ENCODE results near the gene RPS27L.
A peak's percentile ranks its signal among the peaks of the same experiment; 100 is the strongest.

The RPS27L gene

DNA sequence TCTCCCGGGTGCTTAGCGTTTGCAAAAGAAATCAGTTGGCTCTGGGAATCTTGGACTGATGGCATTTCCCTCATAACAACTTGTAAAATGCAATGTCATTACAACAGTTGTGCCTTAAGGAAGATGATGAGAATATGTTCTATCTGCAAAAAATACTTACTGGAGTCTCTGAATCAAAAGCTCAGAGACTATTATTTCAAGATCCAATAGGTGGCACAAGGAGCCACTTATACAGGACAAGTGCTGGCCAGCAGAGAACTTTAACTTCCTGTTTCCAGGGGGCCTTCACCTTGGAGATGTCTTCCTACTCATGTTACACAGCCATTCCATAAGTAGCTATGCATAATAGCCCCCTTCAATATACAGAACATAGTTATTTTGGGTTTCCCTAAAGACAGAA lies 8.9 kb upstream of the RPS27L start:
- H3K27me3 Mint-ChIP-seq = no peaks in the 10 kb centered on the region

DNA sequence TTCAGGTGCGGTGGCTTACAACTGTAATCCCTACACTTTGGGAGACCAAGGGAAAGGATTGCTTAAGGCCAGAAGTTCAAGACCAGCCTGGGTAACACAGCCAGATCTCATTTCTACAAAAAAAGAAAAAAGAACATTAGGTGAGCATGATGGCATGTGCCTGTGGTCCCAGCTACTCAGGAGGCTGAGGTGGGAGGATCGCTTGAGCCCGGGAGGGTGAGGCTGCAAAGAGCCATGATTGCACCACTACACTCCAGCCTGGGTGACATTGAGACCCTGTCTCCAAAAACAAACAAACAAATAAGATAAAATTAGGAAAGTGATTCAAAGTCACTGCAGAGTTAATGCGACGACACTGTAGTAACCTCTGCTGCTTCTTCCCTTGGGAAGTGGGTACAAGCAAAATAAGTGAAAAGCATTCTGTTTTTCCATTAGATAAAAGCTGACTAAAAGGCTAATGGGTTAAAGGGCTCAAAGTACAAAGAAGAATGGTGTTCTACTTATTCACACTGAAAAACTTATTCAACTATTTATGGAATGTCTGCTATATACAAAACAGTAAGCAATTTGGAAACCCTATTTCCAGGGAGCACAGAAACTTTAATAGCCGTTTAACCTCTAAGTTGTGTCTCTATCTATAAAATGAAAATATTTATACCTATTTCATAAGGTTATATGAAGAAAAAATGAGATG lies 8.0 kb upstream of the RPS27L start:
- no peak overlapping the region for H3K27ac Mint-ChIP-seq
- no peaks in the 10 kb centered on the region for H3K36me3 Mint-ChIP-seq
- no peaks in the 10 kb centered on the region for H3K27me3 Mint-ChIP-seq
- no peaks in the 10 kb centered on the region for H3K4me1 Mint-ChIP-seq
- no peaks in the 10 kb centered on the region for H3K9me3 Mint-ChIP-seq
- no peak overlapping the region for H3K4me3 Mint-ChIP-seq

More for the DNA sequence above, 8.9 kb upstream of the RPS27L start:
- Mint-ChIP-seq H3K27ac (no peak overlapping the region), H3K4me3 (no peak overlapping the region), H3K4me1 (no peaks in the 10 kb centered on the region), H3K36me3 (no peaks in the 10 kb centered on the region), H3K9me3 (no peaks in the 10 kb centered on the region)

DNA sequence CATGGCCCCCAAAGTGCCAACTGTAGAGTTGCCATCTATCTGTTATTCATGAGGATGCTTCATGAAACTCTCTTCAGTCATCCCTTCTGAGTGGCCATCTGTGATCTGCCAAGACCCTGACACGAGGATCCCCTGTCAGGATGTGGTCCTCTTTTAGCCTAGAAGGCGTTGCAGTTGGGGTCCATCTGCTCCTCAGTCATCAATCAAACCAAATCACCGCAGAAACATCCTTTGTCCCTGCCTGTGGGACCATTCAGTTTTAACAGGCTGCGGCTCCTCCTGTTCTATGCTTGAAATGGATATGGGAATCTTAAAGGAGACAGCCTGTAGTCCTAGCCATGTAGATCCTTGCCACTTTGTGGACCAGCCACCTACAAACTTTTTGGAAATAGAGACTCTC lies 5.9 kb upstream of the RPS27L start:
- no peaks in the 10 kb centered on the region for H3K4me1 Mint-ChIP-seq
- H3K9me3 Mint-ChIP-seq = no peaks in the 10 kb centered on the region
- no peak overlapping the region for H3K27ac Mint-ChIP-seq
- peaks cover 2% of the 10 kb centered on the region for H3K36me3 Mint-ChIP-seq
- H3K4me3 Mint-ChIP-seq = no peak overlapping the region
- no peaks in the 10 kb centered on the region for H3K27me3 Mint-ChIP-seq

DNA sequence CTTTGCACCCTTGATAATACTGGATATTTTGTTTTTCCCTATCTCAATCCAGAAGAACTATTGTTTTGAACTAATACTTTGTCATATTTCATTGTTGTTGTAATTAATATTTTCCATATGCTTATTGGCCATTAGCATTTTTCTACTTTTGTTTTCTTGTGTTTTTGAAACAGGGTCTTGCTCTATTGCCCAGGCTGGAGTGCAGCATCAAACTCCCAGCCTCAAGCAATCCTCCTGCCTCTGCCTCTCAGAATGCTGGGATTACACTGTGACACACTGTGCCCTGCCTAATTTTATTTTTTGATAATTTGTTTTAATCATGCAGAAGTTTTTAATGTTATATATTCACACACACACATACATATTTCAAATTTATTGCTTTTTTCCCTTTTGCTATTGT lies 3.4 kb upstream of the RPS27L start:
- Mint-ChIP-seq H3K4me1 (peaks cover 9% of the 10 kb centered on the region), H3K9me3 (no peaks in the 10 kb centered on the region), H3K36me3 (peaks cover 2% of the 10 kb centered on the region), H3K27me3 (no peaks in the 10 kb centered on the region), H3K4me3 (no peak overlapping the region), H3K27ac (no peak overlapping the region)

DNA sequence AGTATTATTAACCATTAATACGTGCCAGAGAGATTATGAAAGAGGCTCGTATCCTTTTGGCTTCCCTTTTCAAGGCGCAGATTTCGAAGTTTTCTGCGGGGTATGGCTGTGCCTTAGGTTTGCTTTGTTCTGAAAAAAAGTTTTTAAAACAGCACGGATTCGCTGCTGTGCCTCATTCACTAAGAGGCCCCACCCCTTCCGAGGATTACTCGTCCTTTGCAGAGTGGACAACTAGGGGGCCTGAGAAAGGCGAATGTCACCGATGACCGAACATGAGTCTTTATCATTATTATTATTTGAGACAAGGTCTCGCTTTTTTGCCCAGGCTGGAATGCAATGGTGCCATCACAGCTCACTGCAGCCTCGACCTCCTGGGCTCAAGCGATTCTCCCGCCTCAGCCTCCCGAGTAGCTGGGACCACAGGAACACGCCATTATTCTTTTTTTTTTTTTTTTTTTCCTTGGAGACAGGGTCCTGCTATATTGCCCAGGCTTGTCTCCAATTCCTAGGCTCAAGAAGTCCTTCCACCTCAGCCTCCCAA lies 684 bp upstream of the RPS27L start:
- peak overlapping the region; percentile 23 for H3K27ac Mint-ChIP-seq
- no peaks in the 10 kb centered on the region for H3K27me3 Mint-ChIP-seq
- H3K4me3 Mint-ChIP-seq = peak overlapping the region; percentile 86
- peaks cover 22% of the 10 kb centered on the region for H3K4me1 Mint-ChIP-seq
- no peaks in the 10 kb centered on the region for H3K9me3 Mint-ChIP-seq
- peaks cover 2% of the 10 kb centered on the region for H3K36me3 Mint-ChIP-seq

DNA sequence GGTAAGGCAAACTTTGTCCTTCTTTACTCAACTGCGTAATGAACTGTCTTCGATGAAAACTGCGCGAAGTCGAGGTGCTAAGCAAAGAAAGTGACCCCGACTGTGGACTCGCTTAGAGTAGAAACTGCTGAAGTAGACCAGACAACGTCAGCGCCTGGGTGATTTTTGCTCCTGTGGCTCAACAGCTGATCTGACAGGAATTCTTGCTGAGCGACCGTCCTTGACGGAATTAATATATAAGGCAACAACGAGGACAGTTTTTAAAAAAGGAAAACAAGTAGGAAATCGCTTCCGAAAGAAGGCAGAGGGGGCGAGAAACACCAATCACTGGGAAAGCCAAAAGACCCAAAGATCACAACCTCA lies 541 bp downstream of the RPS27L start:
- Mint-ChIP-seq H3K4me1 (peaks cover 22% of the 10 kb centered on the region), H3K4me3 (peak overlapping the region; percentile 99), H3K27ac (peak overlapping the region; percentile 96), H3K36me3 (peaks cover 2% of the 10 kb centered on the region), H3K27me3 (no peaks in the 10 kb centered on the region), H3K9me3 (no peaks in the 10 kb centered on the region)

DNA sequence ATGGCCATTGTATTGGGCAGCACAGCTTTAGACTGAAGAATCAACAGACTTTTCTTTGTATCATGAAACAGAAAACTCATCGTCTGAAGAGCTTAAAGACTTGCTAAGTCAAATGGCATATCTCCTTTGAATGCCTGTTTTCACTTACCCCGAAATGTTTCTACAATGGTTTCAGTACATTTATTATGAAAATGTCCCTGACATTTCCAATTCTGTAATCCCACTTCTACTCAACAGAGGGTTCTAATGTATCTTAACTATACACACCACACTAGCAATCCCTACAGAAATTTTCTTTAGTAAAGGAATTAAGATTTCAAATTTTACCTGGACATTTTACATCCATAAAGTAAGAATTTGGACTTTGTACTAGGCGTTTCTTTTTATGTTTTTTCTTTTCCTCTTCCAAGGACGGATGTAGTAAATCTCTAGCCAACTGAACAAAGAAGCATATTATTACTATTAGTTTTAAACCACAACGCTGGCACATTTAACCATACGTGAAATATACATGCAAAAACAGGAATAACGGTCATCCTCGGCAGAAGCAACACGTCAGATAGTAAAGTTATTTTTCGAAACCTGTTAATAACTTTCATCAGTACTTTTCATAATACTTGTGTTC lies 1.1 kb downstream of the RPS27L start:
- Mint-ChIP-seq H3K27me3 (no peaks in the 10 kb centered on the region), H3K36me3 (peaks cover 2% of the 10 kb centered on the region), H3K27ac (peak overlapping the region; percentile 96), H3K9me3 (no peaks in the 10 kb centered on the region), H3K4me3 (peak overlapping the region; percentile 99), H3K4me1 (peaks cover 22% of the 10 kb centered on the region)

DNA sequence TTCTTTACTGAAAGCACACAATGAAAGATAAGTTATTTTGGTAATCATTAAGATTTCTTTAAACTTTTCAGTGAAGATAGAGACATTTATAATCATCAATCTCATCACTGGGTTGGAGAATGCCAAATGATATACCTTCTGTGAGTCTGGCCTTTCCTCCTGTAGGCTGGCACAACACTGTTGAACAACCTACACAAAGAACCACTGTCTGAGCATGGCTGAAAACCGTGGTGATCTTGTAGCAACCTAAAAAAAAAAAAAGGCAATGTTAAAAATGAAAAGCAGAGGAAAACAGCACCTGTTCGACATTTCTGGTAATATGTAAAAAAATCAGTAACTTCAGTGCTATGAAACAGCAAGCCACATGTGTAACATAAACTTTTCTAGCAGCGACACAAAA lies 1.8 kb downstream of the RPS27L start:
- Mint-ChIP-seq H3K36me3 (peaks cover 2% of the 10 kb centered on the region), H3K4me3 (peak overlapping the region; percentile 99), H3K9me3 (no peaks in the 10 kb centered on the region), H3K27ac (peak overlapping the region; percentile 65), H3K4me1 (peaks cover 22% of the 10 kb centered on the region), H3K27me3 (no peaks in the 10 kb centered on the region)

DNA sequence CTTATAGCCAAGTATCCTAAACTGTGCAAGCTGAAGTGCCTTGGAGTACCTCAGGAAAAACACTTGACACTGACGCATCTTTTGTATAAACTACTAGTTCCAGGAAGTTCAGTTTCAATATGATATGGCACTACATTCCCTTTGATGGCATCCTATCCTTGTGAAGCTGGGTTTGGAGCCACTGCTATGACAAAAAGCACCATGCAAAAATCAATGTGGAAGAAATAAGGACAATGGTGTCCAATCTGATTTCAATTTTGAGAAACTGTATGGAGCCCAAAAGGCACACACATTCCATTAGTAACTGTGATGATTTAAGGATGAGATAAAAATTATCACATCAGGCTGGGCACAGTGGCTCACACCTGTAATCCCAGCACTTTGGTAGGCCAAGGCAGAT lies 5.6 kb downstream of the RPS27L start:
- peaks cover 30% of the 10 kb centered on the region for H3K4me1 Mint-ChIP-seq
- no peak overlapping the region for H3K4me3 Mint-ChIP-seq
- H3K9me3 Mint-ChIP-seq = no peaks in the 10 kb centered on the region
- H3K27me3 Mint-ChIP-seq = no peaks in the 10 kb centered on the region
- no peak overlapping the region for H3K27ac Mint-ChIP-seq
- peaks cover 4% of the 10 kb centered on the region for H3K36me3 Mint-ChIP-seq

DNA sequence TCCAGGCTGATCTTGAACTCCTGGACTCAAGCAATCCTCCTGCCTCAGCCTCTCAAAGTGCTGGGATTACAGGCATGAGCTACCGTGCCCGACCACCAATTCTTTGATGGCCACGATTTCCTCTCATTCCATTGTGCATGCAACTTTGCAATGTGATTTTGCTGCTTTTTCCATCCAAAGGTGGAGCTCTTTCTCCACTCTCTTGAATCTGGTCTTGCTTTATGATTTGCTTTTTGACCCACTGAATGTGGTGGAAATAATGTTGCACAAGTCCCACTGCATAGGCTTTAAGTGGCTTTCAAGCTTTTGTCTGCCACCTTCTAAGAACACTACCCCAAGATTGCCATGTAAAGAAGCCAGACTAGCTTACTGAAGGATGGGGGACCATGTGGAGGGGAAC lies 10.6 kb downstream of the RPS27L start:
- Mint-ChIP-seq H3K4me3 (no peak overlapping the region), H3K27ac (no peak overlapping the region), H3K4me1 (peaks cover 8% of the 10 kb centered on the region), H3K27me3 (no peaks in the 10 kb centered on the region), H3K9me3 (no peaks in the 10 kb centered on the region), H3K36me3 (peaks cover 5% of the 10 kb centered on the region)

DNA sequence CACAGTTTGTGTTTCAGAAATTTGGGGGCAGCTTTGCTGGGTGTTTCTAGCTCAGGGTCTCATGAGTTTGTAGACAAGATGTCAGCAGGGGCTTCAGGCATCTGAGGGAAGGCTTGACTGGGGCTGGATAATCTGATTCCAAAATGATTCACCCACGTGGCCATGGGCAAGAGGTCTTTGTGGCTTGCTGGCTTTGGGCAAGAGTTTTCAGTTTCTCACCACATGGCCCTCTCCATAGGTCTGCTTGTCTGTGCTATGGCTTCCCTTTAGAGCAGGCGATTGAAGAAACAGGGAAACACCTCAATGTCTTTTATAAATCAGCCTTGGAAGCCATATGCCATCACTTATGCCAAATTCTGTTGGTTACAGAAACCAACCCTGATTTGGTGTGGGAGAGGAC lies 11.9 kb downstream of the RPS27L start:
- no peak overlapping the region for H3K4me3 Mint-ChIP-seq
- H3K36me3 Mint-ChIP-seq = peaks cover 12% of the 10 kb centered on the region
- no peaks in the 10 kb centered on the region for H3K9me3 Mint-ChIP-seq
- H3K27me3 Mint-ChIP-seq = no peaks in the 10 kb centered on the region
- H3K4me1 Mint-ChIP-seq = peaks cover 8% of the 10 kb centered on the region
- no peak overlapping the region for H3K27ac Mint-ChIP-seq

DNA sequence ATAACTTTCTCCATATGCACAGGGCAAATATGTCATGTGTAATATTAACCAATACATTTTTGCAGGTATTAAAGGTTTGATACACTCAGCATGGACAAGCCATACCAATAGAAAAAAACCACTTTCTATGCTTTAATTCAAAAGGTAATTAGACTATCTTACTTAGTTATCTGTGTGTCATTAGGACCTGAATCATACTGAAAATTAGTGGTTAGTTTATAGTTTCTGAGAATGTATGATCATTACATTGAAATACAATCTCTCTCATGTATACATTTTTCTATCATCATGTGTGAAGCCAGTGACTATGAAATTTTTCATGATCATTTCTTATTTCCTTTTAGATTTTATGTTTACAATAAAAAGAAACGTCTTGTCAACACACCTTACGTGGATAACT lies 16.3 kb downstream of the RPS27L start:
- no peak overlapping the region for H3K4me3 Mint-ChIP-seq
- peaks cover 5% of the 10 kb centered on the region for H3K4me1 Mint-ChIP-seq
- no peak overlapping the region for H3K27ac Mint-ChIP-seq
- H3K9me3 Mint-ChIP-seq = no peaks in the 10 kb centered on the region
- H3K36me3 Mint-ChIP-seq = peaks cover 10% of the 10 kb centered on the region
- no peaks in the 10 kb centered on the region for H3K27me3 Mint-ChIP-seq

DNA sequence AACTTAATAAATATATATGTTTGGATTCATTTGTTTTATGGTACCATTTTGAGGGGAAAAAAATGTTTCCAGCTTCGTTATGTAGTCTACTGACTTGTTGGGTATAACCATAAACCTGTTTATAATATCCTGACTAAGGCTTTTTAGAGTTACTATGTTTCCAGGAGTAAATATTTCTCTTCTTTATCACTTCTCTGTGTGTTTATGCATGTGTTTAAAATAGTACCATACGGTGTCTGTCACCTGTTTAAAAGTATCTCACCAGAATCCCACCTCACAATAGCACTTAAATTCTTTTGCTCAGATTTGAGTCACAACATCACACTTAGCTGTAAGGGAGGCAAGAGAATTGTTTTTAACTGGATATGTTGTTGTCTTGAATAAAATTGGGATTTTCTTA lies 20.5 kb downstream of the RPS27L start:
- Mint-ChIP-seq H3K27me3 (no peaks in the 10 kb centered on the region), H3K4me1 (peaks cover 13% of the 10 kb centered on the region), H3K27ac (no peak overlapping the region), H3K9me3 (no peaks in the 10 kb centered on the region), H3K4me3 (no peak overlapping the region), H3K36me3 (peaks cover 9% of the 10 kb centered on the region)

DNA sequence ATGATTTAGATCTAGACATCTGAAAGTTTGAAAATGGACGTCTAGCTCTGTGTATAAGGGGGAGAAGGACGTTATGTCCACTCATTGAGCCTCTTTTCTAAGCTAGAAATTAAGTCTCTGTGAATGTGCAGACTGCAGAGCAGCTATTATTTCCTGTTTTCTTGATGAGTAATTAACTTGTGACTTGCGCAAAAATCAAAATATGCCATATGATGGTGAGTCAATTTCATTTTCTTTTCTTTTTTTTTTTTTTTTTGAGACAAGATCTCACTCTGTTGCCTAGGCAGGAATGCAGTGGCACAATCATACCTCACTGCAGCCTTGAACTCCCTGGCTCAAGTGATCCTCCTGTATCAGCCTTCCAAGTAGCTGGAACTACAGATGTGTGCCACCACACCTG lies 21.5 kb downstream of the RPS27L start:
- Mint-ChIP-seq H3K9me3 (no peaks in the 10 kb centered on the region), H3K27me3 (no peaks in the 10 kb centered on the region), H3K36me3 (peaks cover 1% of the 10 kb centered on the region), H3K27ac (peak overlapping the region; percentile 8), H3K4me3 (no peak overlapping the region), H3K4me1 (peaks cover 13% of the 10 kb centered on the region)

DNA sequence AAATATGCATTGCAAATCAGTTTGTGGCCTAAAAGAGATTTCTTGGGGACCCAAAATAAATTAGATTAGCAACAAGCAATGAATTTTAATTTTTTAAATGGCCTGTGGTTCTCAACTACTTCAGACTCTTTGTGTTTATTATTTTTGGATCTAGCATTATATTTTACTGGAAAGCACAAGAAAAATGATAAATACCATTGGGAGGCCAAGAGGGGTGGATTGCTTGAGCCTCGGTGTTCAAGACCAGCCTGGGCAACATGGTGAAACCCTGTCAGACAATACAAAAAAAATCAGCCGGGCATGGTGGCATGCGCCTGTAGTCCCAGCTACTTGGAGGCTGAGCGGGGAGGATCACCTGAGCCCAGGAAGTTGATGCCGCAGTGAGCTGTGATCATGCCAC lies 22.0 kb downstream of the RPS27L start:
- peaks cover 4% of the 10 kb centered on the region for H3K36me3 Mint-ChIP-seq
- H3K27me3 Mint-ChIP-seq = no peaks in the 10 kb centered on the region
- H3K4me1 Mint-ChIP-seq = peaks cover 13% of the 10 kb centered on the region
- H3K9me3 Mint-ChIP-seq = no peaks in the 10 kb centered on the region
- H3K27ac Mint-ChIP-seq = peak overlapping the region; percentile 8
- no peak overlapping the region for H3K4me3 Mint-ChIP-seq

DNA sequence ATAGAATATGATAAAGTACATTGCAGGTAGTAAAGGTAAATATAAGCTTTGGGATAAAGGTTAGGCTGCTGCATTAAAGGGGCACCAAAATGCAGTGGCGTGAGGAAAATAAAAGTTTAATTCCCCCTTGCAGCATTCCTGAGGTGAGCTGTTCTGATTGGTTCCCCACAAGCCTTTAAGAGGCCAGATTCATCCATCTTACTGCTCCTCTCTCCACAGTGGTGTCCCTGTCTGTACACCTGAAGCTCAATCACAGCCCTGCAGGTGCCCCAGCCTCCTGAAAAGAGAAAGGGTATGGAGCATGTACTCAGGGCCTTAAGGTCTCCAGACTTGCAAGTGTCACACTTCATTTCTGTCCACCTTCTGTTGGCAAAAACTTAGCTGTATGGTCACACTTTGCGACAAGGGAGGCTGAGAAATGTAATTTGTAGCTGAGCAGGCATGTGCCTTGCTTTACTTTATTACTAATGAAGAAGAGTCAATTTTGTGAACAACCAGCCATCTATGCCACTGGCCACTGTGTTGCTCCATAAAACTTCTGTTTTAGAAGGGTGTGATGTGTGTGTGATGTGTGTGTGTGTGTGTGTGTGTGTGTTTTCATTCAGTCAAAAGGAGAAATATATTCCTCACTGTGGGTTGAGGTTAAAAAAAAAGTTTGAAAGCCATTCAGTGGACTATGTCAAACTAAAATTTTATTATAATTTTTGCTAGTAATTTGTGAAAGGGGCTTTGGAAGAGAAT lies 22.9 kb downstream of the RPS27L start:
- Mint-ChIP-seq H3K9me3 (no peaks in the 10 kb centered on the region), H3K27me3 (no peaks in the 10 kb centered on the region), H3K4me1 (peaks cover 13% of the 10 kb centered on the region), H3K36me3 (peaks cover 4% of the 10 kb centered on the region), H3K27ac (no peak overlapping the region), H3K4me3 (no peak overlapping the region)
